WTC11 (cell line): ENCODE data around the gene BLNK.

Experiments used
- CREM ChIP-seq: sonication (generic); formaldehyde crosslinking; IDR thresholded peaks from 2 replicates; pipeline ENCODE4 v1.8.1; 2022; ENCODE audit warnings: mild to moderate bottlenecking, missing genetic modification reagents, moderate library complexity
- CTCF ChIP-seq: fragments of 200-600 bp; IDR thresholded peaks from 2 replicates; pipeline ENCODE4 v1.8.0; 2022; ENCODE audit warnings: antibody characterized with exemption
- NR3C1 ChIP-seq: sonication (generic); formaldehyde crosslinking; conservative IDR thresholded peaks from 2 replicates; pipeline ENCODE4 v1.8.1; 2023; ENCODE audit warnings: low read depth, mild to moderate bottlenecking, missing genetic modification reagents
- ZNF423 ChIP-seq: fragments of 250-450 bp; sonication (Bioruptor Pico); IDR thresholded peaks from 2 replicates; pipeline ENCODE4 v2.1.2; 2022; ENCODE audit warnings: mild to moderate bottlenecking, moderate library complexity

DNA sequence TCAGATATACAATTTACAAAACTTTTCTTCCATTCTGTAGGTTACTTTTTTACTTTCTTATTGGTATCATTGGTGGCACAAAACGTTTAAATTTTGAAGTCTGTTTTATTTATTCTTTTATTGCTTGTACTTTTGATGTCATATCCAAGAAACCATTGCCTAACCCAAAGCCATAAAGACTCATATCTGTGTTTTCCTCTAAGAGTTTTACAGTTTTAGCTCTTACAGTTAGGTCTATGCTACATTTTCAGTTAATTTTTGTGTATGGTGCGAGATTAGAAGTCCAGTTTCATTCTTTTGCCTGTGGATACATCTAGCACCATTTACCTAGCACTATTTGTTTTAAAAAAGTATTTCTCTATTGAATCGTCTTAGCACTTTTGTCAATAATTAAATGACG lies 53.7 kb downstream of the BLNK start:
- no peak for TF ChIP-seq CREM (CRISPR knock-in tag)
- no peak for TF ChIP-seq CTCF
- no peak for TF ChIP-seq ZNF423 (CRISPR knock-in tag)
- no peak for TF ChIP-seq NR3C1
